Measurements from ENCODE around the gene ESAM.

Gene ESAM

GRCh38 chr11:124796312-124796711, 34.2 kb upstream of the ESAM start:
- Histone ChIP-seq H3K4me3 (replicated peaks; ENCODE audit: low read depth, low read length) (no peak overlapping the region), H3K27me3 (replicated peaks; ENCODE audit: control insufficient read depth, insufficient read depth, low read length) (no peaks in the 10 kb centered on the region), H3K36me3 (ENCODE audit: control insufficient read depth, insufficient read depth, low read length) (no peaks in the 10 kb centered on the region)
- DNase-seq (ENCODE audit: extremely low read depth, insufficient read length): no peak
- no peak for TF ChIP-seq CTCF (IDR thresholded peaks at IDR 0.05; ENCODE audit: insufficient read depth, low read length, poor library complexity, severe bottlenecking)

GRCh38 chr11:124793466-124794278, 31.6 kb upstream of the ESAM start:
- no peaks in the 10 kb centered on the region for H3K27me3 ChIP-seq (replicated peaks; ENCODE audit: control insufficient read depth, insufficient read depth, low read length)
- H3K36me3 ChIP-seq (ENCODE audit: control insufficient read depth, insufficient read depth, low read length): no peaks in the 10 kb centered on the region
- peak; percentile 81 for TF ChIP-seq CTCF (IDR thresholded peaks at IDR 0.05; ENCODE audit: insufficient read depth, low read length, poor library complexity, severe bottlenecking)
- no peak overlapping the region for H3K4me3 ChIP-seq (replicated peaks; ENCODE audit: low read depth, low read length)
- DNase-seq (ENCODE audit: extremely low read depth, insufficient read length): peak; percentile 16

- TF ChIP-seq CTCF (IDR thresholded peaks at IDR 0.05; ENCODE audit: insufficient read depth, low read length, poor library complexity, severe bottlenecking): no peak
- no peak for DNase-seq (ENCODE audit: extremely low read depth, insufficient read length)
- no peaks in the 10 kb centered on the region for H3K27me3 ChIP-seq (replicated peaks; ENCODE audit: control insufficient read depth, insufficient read depth, low read length)
- H3K4me3 ChIP-seq (replicated peaks; ENCODE audit: low read depth, low read length): no peak overlapping the region; the same call in 1 of the 2 replicates
- no peaks in the 10 kb centered on the region for H3K36me3 ChIP-seq (ENCODE audit: control insufficient read depth, insufficient read depth, low read length)
Measured at GRCh38 chr11:124791626-124792341, 29.7 kb upstream of the ESAM start.

- Histone ChIP-seq H3K4me3 (replicated peaks; ENCODE audit: low read depth, low read length) (no peak overlapping the region), H3K36me3 (ENCODE audit: control insufficient read depth, insufficient read depth, low read length) (no peaks in the 10 kb centered on the region), H3K27me3 (replicated peaks; ENCODE audit: control insufficient read depth, insufficient read depth, low read length) (no peaks in the 10 kb centered on the region)
- no peak for TF ChIP-seq CTCF (IDR thresholded peaks at IDR 0.05; ENCODE audit: insufficient read depth, low read length, poor library complexity, severe bottlenecking)
- DNase-seq (ENCODE audit: extremely low read depth, insufficient read length): no peak
Measured at GRCh38 chr11:124788521-124788920, 26.4 kb upstream of the ESAM start.

- Histone ChIP-seq H3K36me3 (ENCODE audit: control insufficient read depth, insufficient read depth, low read length) (no peaks in the 10 kb centered on the region), H3K4me3 (replicated peaks; ENCODE audit: low read depth, low read length) (no peak overlapping the region), H3K27me3 (replicated peaks; ENCODE audit: control insufficient read depth, insufficient read depth, low read length) (no peaks in the 10 kb centered on the region)
- DNase-seq (ENCODE audit: extremely low read depth, insufficient read length): no peak
- no peak for TF ChIP-seq CTCF (IDR thresholded peaks at IDR 0.05; ENCODE audit: insufficient read depth, low read length, poor library complexity, severe bottlenecking)
Measured at GRCh38 chr11:124784051-124784450, 22.0 kb upstream of the ESAM start.

Measured in GM06990 (cell line).